ENCODE data around the gene CSMD2. TPM values are rescaled to one million over a fixed set of nuclear protein-coding genes. Genes with fewer than 3 reads are reported as not detected.

Gene CSMD2
- total RNA-seq (not detected), polyA plus RNA-seq (not detected)

DNA sequence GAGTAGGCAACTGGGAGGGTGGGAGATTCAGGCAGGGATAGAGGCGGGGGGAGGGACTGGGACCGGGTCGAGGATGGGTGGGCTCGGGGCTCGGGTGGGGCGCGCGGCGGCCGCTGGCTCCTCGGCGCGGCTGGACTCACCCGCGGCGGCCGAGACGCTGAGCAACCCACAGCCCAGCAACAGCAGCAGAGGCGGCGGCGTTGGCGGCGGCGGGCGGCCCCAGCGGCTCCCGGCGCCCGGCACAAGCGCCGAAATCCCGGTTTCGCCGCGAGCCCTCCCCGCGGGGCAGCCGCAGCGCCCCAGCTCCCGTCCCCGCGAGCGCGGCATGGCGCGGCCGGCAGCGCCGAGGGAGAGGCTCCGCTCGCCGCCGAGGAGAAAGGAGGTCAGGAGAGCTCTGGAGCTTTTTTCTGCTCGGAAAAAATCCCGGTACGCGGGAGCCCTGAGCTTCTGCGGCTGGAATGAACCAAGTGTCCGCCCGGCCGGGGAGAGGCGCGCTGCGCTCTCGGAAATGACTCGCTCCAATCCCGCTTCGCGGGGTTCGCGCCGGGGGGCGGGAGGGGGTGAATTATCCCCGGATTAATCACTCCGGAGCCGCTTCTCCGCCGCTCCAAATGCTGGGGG is at the start of gene CSMD2:
Gene CSMD2, minus strand, starts transcription at position 460 of the 621 bp plus-strand sequence. Its CDS starts 133 bp downstream, at position 327.
- POLR2A ChIA-PET (ENCODE audit: partially characterized antibody) = no interaction called here
- no peak within 1 kb of the TSS for H3K27ac Mint-ChIP-seq
- H3K27me3 Mint-ChIP-seq = peaks cover 45 to 51% of the 10 kb centered on the region in 2 donors
- Histone ChIP-seq H3K9me3 (ENCODE audit: control insufficient read depth in 1 of 2, low read length in 2 of 2) (no peaks in the 10 kb centered on the region), H3K4me3 (ENCODE audit: low read length in 2 of 2) (no peak within 1 kb of the TSS), H3K27me3 (ENCODE audit: insufficient read depth, low read length) (peaks cover 3% of the 10 kb centered on the region), H3K36me3 (ENCODE audit: insufficient read depth, low read length) (no peaks in the 10 kb centered on the region), H3K27ac (ENCODE audit: low read depth, low read length) (no peak within 1 kb of the TSS), H3K4me1 (ENCODE audit: insufficient read depth, low read length) (peaks cover 5% of the 10 kb centered on the region)
- H3K9me3 Mint-ChIP-seq = peaks cover 0 to 6% (median 0%) of the 10 kb centered on the region in 8 donors
- H3K36me3 Mint-ChIP-seq = no peaks in the 10 kb centered on the region
- peaks cover 6 to 21% (median 10%) of the 10 kb centered on the region in 4 donors for H3K4me1 Mint-ChIP-seq
- CTCF ChIA-PET (ENCODE audit: partially characterized antibody) = no interaction called here
- H3K4me3 Mint-ChIP-seq = peak within 1 kb of the TSS in 4 of 8 donors; percentile 1 to 76 (median 22)
- DNase-seq = no peak
- intact Hi-C loops (cut with micrococcal nuclease) = no loop called here

DNA sequence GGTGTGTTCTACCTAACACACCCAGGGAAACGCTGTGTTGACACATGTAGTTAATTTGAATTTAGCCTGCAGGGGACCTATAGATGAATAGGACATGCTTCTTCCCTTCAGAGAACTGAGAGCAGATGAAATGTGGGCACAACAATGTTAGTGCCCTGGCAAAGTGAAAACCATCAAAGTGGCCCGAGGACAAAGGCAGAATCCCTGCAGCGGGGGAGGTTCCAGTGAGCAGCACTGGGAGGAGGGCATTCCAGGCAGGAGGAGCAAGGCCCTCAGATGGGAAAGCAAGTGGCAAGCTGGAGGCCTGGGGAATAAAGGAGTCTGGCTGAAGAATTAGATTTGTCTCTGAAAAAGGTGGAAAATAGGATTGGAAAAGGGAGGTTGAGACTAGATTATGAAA is 48.9 kb upstream of the CSMD2 start:
- Histone ChIP-seq H3K36me3 (ENCODE audit: insufficient read depth, low read length) (no peaks in the 10 kb centered on the region), H3K27ac (ENCODE audit: low read depth, low read length) (no peak overlapping the region), H3K27me3 (ENCODE audit: insufficient read depth, low read length) (no peaks in the 10 kb centered on the region), H3K4me1 (ENCODE audit: insufficient read depth, low read length) (no peaks in the 10 kb centered on the region), H3K9me3 (ENCODE audit: control insufficient read depth in 1 of 2, low read length in 2 of 2) (no peaks in the 10 kb centered on the region), H3K4me3 (ENCODE audit: low read length in 2 of 2) (no peak overlapping the region)
- Mint-ChIP-seq H3K36me3 (no peaks in the 10 kb centered on the region), H3K27ac (no peak overlapping the region), H3K4me1 (no peaks in the 10 kb centered on the region), H3K27me3 (peaks cover 4% of the 10 kb centered on the region in 2 donors), H3K4me3 (no peak overlapping the region), H3K9me3 (no peaks in the 10 kb centered on the region)
- ChIA-PET POLR2A (ENCODE audit: partially characterized antibody) (no interaction called here), CTCF (ENCODE audit: partially characterized antibody) (no interaction called here)
- intact Hi-C loops (cut with micrococcal nuclease) = no loop called here
- no peak for DNase-seq

DNA sequence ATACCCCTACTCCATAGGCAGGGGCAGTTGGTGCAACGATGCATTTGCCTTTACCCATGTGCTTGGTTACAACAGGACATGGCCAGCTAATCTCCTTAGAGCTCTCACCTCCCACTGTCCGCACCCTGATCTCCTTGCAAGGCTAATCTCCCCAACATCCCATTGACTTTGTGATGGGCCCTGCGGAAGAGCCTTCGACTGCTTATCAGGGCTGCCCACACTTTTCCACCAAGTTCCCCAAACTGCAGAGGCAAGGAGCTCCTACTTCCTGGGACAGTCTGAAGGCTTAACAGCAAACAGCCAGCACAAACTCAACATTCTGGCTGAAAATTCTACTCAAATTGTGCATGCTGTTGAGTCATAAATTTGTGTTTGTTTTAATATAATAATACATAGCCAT is 47.6 kb upstream of the CSMD2 start:
- H3K4me3 ChIP-seq (ENCODE audit: low read length in 2 of 2) = no peak overlapping the region
- Mint-ChIP-seq H3K4me3 (no peak overlapping the region), H3K4me1 (no peaks in the 10 kb centered on the region), H3K27me3 (peaks cover 2 to 4% of the 10 kb centered on the region in 2 donors), H3K36me3 (no peaks in the 10 kb centered on the region), H3K9me3 (no peaks in the 10 kb centered on the region), H3K27ac (no peak overlapping the region)
- no peaks in the 10 kb centered on the region for H3K27me3 ChIP-seq (ENCODE audit: insufficient read depth, low read length)
- POLR2A ChIA-PET (ENCODE audit: partially characterized antibody) = no interaction called here
- no peaks in the 10 kb centered on the region for H3K9me3 ChIP-seq (ENCODE audit: control insufficient read depth in 1 of 2, low read length in 2 of 2)
- H3K36me3 ChIP-seq (ENCODE audit: insufficient read depth, low read length) = no peaks in the 10 kb centered on the region
- H3K27ac ChIP-seq (ENCODE audit: low read depth, low read length) = no peak overlapping the region
- DNase-seq = no peak
- intact Hi-C loops (cut with micrococcal nuclease) = no loop called here
- CTCF ChIA-PET (ENCODE audit: partially characterized antibody) = no interaction called here
- no peaks in the 10 kb centered on the region for H3K4me1 ChIP-seq (ENCODE audit: insufficient read depth, low read length)

DNA sequence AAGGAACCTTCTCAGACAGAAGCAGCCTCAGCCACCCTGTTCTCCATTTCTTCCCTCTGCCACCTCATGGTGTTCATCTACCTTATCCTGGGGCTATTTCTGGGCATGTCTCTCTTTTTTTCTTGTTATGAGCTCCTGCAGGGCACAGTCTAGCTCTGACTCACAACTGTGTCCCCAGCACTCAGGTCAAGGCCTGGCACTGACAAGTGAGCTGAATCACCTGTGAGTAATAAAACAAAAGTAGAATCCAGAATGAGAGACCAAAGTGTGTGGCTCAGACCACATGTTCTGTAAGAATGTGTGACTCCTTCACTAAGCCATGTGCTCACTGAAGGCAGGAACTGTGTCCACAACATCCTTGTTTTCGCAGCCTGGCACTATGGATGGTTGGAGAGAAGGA is 34.9 kb upstream of the CSMD2 start:
- Histone ChIP-seq H3K36me3 (ENCODE audit: insufficient read depth, low read length) (no peaks in the 10 kb centered on the region), H3K4me3 (ENCODE audit: low read length in 2 of 2) (no peak overlapping the region), H3K4me1 (ENCODE audit: insufficient read depth, low read length) (no peaks in the 10 kb centered on the region), H3K9me3 (ENCODE audit: control insufficient read depth in 1 of 2, low read length in 2 of 2) (no peaks in the 10 kb centered on the region), H3K27ac (ENCODE audit: low read depth, low read length) (no peak overlapping the region), H3K27me3 (ENCODE audit: insufficient read depth, low read length) (no peaks in the 10 kb centered on the region)
- Mint-ChIP-seq H3K27ac (no peak overlapping the region), H3K4me1 (no peaks in the 10 kb centered on the region), H3K36me3 (no peaks in the 10 kb centered on the region), H3K27me3 (peaks cover 2 to 7% of the 10 kb centered on the region in 2 donors), H3K9me3 (peaks cover 0 to 1% (median 0%) of the 10 kb centered on the region in 8 donors), H3K4me3 (no peak overlapping the region)
- ChIA-PET CTCF (ENCODE audit: partially characterized antibody) (no interaction called here), POLR2A (ENCODE audit: partially characterized antibody) (no interaction called here)
- no peak for DNase-seq
- intact Hi-C loops (cut with micrococcal nuclease) = no loop called here

DNA sequence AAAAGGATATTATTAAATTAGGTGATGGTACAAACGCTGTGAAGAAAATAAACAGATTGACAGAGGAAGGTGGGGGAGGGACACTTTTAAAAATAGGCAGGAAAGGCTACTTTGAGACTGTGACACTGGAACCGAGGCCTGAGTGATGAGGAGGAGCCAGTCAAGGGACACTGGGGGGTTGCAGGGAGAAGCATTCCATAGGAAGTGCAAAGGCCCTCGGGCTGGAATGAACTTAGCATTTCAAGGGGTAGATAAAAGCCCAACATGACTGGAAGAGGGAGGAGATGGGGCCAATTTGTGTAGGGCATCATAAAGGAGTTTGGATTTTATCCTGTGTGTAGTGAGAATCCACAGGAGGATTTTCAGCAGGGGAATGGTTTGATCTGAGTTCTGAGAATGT is 27.6 kb upstream of the CSMD2 start:
- ChIA-PET POLR2A (ENCODE audit: partially characterized antibody) (no interaction called here), CTCF (ENCODE audit: partially characterized antibody) (no interaction called here)
- Histone ChIP-seq H3K4me3 (ENCODE audit: low read length in 2 of 2) (no peak overlapping the region), H3K36me3 (ENCODE audit: insufficient read depth, low read length) (no peaks in the 10 kb centered on the region), H3K9me3 (ENCODE audit: control insufficient read depth in 1 of 2, low read length in 2 of 2) (no peaks in the 10 kb centered on the region), H3K27ac (ENCODE audit: low read depth, low read length) (no peak overlapping the region), H3K4me1 (ENCODE audit: insufficient read depth, low read length) (no peaks in the 10 kb centered on the region), H3K27me3 (ENCODE audit: insufficient read depth, low read length) (no peaks in the 10 kb centered on the region)
- H3K27ac Mint-ChIP-seq = no peak overlapping the region
- H3K4me1 Mint-ChIP-seq = no peaks in the 10 kb centered on the region
- H3K36me3 Mint-ChIP-seq = no peaks in the 10 kb centered on the region
- peaks cover 15 to 18% of the 10 kb centered on the region in 2 donors for H3K27me3 Mint-ChIP-seq
- H3K9me3 Mint-ChIP-seq = peaks cover 0 to 9% (median 2%) of the 10 kb centered on the region in 8 donors
- no peak overlapping the region for H3K4me3 Mint-ChIP-seq
- intact Hi-C loops (cut with micrococcal nuclease) = no loop called here
- no peak for DNase-seq

DNA sequence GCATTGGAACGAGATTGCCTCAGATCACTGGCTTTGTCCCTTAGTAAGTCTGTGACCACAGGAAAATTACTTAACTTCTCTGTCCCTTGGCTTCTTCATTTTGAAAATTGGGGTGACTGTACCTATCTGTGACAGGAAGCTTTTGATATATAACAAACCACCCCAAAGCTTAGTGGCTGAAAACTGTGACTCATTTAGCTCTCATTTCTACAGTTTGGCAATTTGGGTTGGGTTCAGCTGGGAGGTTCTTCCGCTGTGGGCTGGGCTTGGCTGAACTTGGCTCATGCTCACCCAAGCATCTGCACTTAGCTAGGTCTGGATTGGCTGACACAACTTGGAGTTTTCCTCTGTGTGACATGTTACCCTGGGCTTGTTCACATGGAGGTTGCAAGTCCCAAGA is 25.7 kb upstream of the CSMD2 start:
- Mint-ChIP-seq H3K4me1 (no peaks in the 10 kb centered on the region), H3K27ac (no peak overlapping the region), H3K4me3 (no peak overlapping the region), H3K9me3 (peaks cover 0 to 9% (median 2%) of the 10 kb centered on the region in 8 donors), H3K27me3 (peaks cover 15 to 21% of the 10 kb centered on the region in 2 donors), H3K36me3 (no peaks in the 10 kb centered on the region)
- no peak overlapping the region for H3K27ac ChIP-seq (ENCODE audit: low read depth, low read length)
- intact Hi-C loops (cut with micrococcal nuclease) = no loop called here
- no peaks in the 10 kb centered on the region for H3K27me3 ChIP-seq (ENCODE audit: insufficient read depth, low read length)
- no peaks in the 10 kb centered on the region for H3K4me1 ChIP-seq (ENCODE audit: insufficient read depth, low read length)
- H3K36me3 ChIP-seq (ENCODE audit: insufficient read depth, low read length) = no peaks in the 10 kb centered on the region
- H3K4me3 ChIP-seq (ENCODE audit: low read length in 2 of 2) = no peak overlapping the region
- no peak for DNase-seq
- ChIA-PET CTCF (ENCODE audit: partially characterized antibody) (no interaction called here), POLR2A (ENCODE audit: partially characterized antibody) (no interaction called here)
- no peaks in the 10 kb centered on the region for H3K9me3 ChIP-seq (ENCODE audit: control insufficient read depth in 1 of 2, low read length in 2 of 2)

DNA sequence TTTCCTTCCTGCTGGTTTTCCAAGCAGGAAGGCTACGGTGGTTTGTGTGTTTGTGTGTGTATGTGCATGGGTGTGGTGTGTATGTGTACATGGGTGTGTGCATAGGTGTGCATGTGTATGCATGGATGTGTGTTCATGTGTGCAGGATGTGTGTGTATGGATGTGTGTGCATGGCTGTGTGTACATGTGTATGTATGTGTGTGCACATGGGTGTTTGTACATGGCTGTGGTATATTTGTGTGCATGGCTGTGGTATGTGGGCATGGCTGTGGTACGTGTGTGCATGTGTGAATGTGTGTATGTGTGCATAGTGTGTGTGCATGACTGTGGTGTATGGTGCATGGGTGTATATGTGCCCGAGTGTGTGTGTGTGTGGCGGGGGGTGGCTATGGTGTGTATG is 24.0 kb upstream of the CSMD2 start:
- H3K27ac ChIP-seq (ENCODE audit: low read depth, low read length) = no peak overlapping the region
- Mint-ChIP-seq H3K27me3 (peaks cover 16 to 21% of the 10 kb centered on the region in 2 donors), H3K36me3 (no peaks in the 10 kb centered on the region), H3K9me3 (peaks cover 0 to 9% (median 2%) of the 10 kb centered on the region in 8 donors), H3K4me3 (no peak overlapping the region), H3K27ac (no peak overlapping the region), H3K4me1 (no peaks in the 10 kb centered on the region)
- H3K36me3 ChIP-seq (ENCODE audit: insufficient read depth, low read length) = no peaks in the 10 kb centered on the region
- no peaks in the 10 kb centered on the region for H3K9me3 ChIP-seq (ENCODE audit: control insufficient read depth in 1 of 2, low read length in 2 of 2)
- no peak for DNase-seq
- no peaks in the 10 kb centered on the region for H3K27me3 ChIP-seq (ENCODE audit: insufficient read depth, low read length)
- H3K4me1 ChIP-seq (ENCODE audit: insufficient read depth, low read length) = no peaks in the 10 kb centered on the region
- intact Hi-C loops (cut with micrococcal nuclease) = no loop called here
- no peak overlapping the region for H3K4me3 ChIP-seq (ENCODE audit: low read length in 2 of 2)
- CTCF ChIA-PET (ENCODE audit: partially characterized antibody) = no interaction called here
- POLR2A ChIA-PET (ENCODE audit: partially characterized antibody) = no interaction called here

DNA sequence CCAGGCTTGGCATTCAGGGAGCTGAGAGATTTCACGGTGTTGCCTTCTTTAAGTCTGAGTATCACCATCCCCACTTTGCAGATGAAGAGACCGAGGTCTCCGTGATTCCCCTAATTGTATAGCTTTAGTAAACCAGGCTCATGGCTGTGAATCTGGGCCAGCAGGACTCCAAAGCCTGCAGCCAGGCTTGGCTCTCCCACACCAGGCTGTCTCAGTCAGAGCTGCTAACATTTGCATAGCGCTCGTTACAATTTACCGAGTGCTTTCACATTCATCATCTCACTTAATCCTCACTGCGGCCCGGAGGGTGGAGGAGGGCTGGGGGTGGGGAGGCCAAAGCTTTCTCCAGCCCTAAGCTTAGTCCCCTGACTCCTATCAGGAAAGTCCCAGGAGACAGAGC is 23.4 kb upstream of the CSMD2 start:
- ChIA-PET CTCF (ENCODE audit: partially characterized antibody) (no interaction called here), POLR2A (ENCODE audit: partially characterized antibody) (no interaction called here)
- no peak for DNase-seq
- peaks cover 18 to 21% of the 10 kb centered on the region in 2 donors for H3K27me3 Mint-ChIP-seq
- intact Hi-C loops (cut with micrococcal nuclease) = no loop called here
- no peak overlapping the region for H3K27ac Mint-ChIP-seq
- no peaks in the 10 kb centered on the region for H3K27me3 ChIP-seq (ENCODE audit: insufficient read depth, low read length)
- no peak overlapping the region for H3K27ac ChIP-seq (ENCODE audit: low read depth, low read length)
- H3K36me3 Mint-ChIP-seq = no peaks in the 10 kb centered on the region
- peaks cover 0 to 9% (median 2%) of the 10 kb centered on the region in 8 donors for H3K9me3 Mint-ChIP-seq
- no peaks in the 10 kb centered on the region for H3K9me3 ChIP-seq (ENCODE audit: control insufficient read depth in 1 of 2, low read length in 2 of 2)
- no peak overlapping the region for H3K4me3 Mint-ChIP-seq
- H3K4me1 Mint-ChIP-seq = no peaks in the 10 kb centered on the region
- no peaks in the 10 kb centered on the region for H3K36me3 ChIP-seq (ENCODE audit: insufficient read depth, low read length)
- H3K4me3 ChIP-seq (ENCODE audit: low read length in 2 of 2) = no peak overlapping the region
- no peaks in the 10 kb centered on the region for H3K4me1 ChIP-seq (ENCODE audit: insufficient read depth, low read length)
